ENCODE data around the gene GFRA4.
"Not testable (repeated sequence)": the region's sequence is repeated elsewhere in the genome, so short reads cannot be mapped to it uniquely, and the experiment has no call there.

GFRA4 gene

DNA sequence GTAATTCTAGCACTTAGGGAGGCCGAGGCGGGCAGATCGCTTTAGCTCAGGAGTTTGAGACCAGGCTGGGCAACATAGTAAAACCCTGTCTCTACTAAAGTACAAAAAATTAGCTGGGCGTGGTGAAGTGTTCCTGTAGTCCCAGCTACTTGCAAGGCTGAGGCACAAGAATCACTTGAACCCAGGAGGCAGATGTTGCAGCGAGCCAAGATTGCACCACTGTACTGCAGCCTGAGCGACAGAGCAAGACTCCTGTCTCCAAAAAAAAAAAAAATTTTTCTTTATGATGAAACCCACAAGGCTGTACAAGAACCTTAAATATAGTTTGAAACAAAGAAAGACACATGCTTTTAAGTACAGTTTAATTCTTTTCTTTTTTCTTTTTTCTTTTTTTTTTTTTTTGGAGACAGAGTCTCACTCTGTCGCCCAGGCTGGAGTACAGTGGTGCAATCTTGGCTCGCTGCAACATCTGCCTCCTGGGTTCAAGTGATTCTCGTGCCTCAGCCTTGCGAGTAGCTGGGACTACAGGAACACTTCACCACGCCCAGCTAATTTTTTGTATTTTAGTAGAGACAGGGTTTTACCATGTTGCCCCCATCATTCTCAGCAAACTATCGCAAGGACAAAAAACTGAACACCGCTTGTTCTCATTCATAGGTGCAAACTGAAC is 47.9 kb downstream of the GFRA4 start:
- not testable (repeated sequence) for DNase-seq (ENCODE audit: low read depth)

DNA sequence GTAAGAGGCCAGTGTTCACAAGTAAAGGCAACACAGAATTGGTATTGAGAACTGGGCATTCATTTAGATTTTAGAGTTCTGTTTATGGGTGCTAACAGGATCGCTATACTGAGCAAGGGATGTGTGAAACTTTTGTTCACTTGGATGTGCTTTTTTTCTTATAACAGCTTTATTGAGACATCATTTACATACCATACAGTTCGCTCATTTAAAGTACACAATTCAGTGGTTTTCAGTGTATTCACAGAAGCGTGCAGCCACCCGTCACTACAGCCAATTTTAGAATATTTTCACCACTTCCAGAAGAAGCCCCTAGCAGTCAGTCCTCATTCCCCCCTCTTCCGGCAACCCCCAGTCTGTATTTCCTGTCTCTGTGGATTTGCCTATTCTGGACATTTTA is 48.7 kb downstream of the GFRA4 start:
- DNase-seq (ENCODE audit: low read depth): no peak

DNA sequence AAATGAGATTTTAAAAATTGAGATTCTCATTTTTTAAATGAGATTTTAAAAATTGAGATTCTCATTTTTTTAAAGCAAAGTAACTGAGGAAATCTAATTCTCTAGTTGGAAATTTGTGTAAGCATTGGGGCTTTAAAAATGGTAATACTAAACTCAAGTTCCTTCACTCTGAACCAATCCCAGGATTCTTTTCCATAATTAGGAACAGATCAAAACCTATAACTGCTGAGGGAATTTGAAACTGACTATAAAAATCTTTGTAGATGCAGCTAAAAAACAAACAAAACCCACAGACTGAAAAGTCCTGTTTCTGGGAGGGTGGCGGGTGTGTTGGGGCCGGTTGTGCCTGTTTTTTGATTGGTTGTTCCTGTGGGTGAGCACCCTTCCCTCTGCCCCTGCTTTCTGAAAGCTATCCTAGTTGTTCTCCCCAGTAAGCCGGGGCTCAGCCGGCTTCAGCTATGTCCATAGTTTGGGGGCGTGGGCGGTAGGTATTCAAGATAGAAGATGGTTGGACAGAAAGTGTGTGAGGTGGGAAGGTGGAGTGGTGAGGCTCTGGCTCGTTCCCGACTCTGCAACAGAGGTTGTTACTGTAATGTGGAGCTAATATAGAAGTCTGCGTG is 49.3 kb downstream of the GFRA4 start:
- DNase-seq (ENCODE audit: low read depth): no peak

DNA sequence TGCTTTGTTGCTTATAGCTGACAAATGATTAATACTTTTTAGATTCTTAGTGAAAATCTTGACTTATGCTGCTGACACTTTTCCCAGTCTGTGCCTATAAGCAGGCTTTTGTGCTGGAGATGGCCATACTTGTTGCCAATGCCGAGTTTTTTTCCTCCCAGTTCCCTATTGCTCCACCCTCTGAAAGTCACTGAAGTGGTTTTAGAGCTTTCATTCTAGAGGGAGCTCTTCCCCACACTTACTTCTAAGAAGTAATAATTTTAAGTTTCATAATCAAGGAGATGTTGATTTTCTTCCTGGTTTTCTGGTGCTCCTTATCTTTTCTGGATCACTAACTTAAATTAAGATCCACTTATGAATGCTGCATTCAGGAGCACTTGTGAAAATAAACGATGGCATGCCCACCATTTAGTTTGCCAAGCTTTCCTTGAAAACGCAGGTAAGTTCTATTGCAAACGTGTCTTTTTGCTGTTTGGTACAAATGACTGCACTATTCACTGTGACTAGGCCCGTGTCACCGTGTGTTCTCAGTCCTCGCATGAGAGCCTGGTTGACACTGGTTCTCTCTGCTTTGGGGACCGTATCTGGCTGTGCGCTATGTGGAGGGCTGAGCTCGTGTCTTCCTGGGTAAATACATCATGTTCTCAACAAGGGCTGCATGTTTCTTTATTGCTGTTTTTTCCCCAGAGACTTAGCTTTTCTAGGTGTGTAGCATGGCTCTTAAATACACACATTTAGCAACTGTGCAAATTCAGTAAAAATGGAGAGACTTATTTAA is 50.2 kb downstream of the GFRA4 start:
- DNase-seq (ENCODE audit: low read depth): no peak

DNA sequence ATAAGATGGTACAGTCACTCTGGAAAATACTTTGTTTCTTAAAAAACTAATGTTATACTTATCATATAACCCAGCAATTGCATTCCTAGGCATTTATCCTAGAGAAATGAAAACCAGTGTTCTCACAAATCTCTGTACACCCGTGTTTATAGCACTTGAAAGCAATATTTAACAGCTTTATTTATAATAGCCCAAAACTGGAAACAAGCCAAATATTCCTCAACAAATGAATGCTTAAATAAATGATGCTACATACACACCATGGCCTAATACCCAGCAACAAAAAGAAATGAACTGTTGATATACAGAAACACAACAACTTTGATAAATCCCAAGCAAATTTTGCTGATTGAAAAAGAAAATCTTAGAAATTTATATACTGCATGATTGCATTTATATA is 51.3 kb downstream of the GFRA4 start:
- no peak for DNase-seq (ENCODE audit: low read depth)

All from HS-5 (cell line).